IMR-90 (cell line): Measurements from ENCODE around the gene SSR2. TPM values are rescaled to one million over a fixed set of nuclear protein-coding genes. Genes with fewer than 3 reads are reported as not detected.

ENCODE experiments used
- CTCF ChIP-seq: conservative IDR thresholded peaks from 2 replicates; pipeline ENCODE4 v1.5.1; 2012; ENCODE audit warnings: mild to moderate bottlenecking, low read depth, low read length, improper control_type of control experiment
- MXI1 ChIP-seq: IDR thresholded peaks from 2 replicates; pipeline ENCODE4 v1.6.1; 2012; ENCODE audit warnings: low read depth, mild to moderate bottlenecking, low read length, moderate library complexity, borderline replicate concordance
- polyA plus RNA-seq, 3 experiments: library from polyadenylated mRNA; depleted of rRNA; stranded (reverse); fragments of >200 nt; gene quantifications; 2 replicates each; pipeline ENCODE4 v1.2.3, GENCODE V29; 2012; ENCODE audit warnings: low replicate concordance in 1 of 3
- total RNA-seq: library from RNA; depleted of rRNA; stranded (reverse); fragments of >200 nt; gene quantifications from 2 replicates; pipeline ENCODE4 v1.2.3, GENCODE V29; 2012

SSR2 gene
- total and polyA plus RNA-seq, 2 of the 4 experiments (the other 2 are of a cell fraction): 553 to 1,264 TPM

- peak; percentile 30 for TF ChIP-seq CTCF
- 0 out of 2 replicates have a peak, but pooled peaks have one; percentile 5 for TF ChIP-seq MXI1
These were observed 42.3 kb downstream of the SSR2 start, which contains the start of gene ARHGEF2 (continued) for GRCh38 chr1:155978325-155978972.
